GM12874 (cell line): ENCODE measurements around the gene F8.
A peak's percentile ranks its signal among the peaks of the same experiment; 100 is the strongest.

Source experiments
- TF ChIP-seq, protein P1 (sequence below): IDR thresholded peaks from 2 replicates; pipeline ENCODE4 v1.5.1; 2011; ENCODE audit warnings: low read depth, mild to moderate bottlenecking, control low read depth, low read length, moderate library complexity; ENCODE audit not compliant: insufficient read depth

Gene F8

DNA sequence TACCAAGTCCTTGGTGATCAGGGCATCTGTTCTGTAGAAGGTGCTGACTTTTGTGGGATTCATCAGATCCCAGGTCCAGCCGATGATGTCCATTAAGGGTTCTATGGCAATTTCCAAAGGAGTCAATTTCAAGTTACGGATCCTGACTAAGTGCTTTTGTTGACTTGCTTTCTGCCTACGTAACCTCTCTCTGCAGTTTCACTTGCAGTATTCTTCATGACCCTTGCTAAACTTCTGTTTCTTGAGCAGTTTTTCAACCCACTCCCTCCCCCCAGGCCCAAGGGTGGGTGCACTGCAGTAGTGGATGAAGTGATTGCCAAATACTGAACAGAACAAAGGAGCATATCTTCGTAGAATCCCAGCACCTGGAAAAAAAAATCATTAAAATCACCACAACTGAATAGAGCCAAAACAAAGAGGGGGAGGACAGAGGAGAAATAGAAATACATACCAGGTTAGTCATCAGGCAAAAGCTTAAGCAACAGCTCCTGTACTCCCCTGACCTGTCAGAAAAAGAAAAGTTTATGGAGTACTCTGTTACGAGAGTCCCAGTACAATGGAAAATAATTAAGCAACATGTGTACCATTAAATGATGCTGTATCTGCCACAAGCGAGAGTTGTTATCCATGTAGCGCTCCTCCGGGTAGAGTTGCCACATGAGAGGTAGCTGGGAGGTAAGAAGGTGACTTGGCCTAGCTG is 42.7 kb upstream of the F8 start:
- TF ChIP-seq, protein P1, sequence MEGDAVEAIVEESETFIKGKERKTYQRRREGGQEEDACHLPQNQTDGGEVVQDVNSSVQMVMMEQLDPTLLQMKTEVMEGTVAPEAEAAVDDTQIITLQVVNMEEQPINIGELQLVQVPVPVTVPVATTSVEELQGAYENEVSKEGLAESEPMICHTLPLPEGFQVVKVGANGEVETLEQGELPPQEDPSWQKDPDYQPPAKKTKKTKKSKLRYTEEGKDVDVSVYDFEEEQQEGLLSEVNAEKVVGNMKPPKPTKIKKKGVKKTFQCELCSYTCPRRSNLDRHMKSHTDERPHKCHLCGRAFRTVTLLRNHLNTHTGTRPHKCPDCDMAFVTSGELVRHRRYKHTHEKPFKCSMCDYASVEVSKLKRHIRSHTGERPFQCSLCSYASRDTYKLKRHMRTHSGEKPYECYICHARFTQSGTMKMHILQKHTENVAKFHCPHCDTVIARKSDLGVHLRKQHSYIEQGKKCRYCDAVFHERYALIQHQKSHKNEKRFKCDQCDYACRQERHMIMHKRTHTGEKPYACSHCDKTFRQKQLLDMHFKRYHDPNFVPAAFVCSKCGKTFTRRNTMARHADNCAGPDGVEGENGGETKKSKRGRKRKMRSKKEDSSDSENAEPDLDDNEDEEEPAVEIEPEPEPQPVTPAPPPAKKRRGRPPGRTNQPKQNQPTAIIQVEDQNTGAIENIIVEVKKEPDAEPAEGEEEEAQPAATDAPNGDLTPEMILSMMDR, result no peak

DNA sequence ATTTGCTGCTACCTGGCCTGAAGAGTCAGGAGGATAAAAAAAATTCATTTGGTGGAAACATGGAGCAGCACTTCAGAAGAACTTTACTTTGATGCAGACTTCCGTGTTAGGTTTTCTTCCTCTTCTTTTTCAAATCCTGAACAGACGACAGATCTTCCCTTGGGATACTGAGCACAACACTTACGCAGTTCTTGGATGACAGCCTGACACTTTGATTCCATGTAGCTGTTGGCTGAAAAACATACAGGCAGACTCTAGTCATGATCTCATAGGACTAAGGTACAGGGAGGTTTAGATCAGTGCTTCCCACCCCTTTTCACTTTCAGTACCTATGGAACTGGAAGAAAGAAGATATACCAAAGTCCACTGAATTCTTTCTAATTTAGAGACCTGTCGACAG is 39.2 kb upstream of the F8 start:
- TF ChIP-seq, protein P1, result no peak

DNA sequence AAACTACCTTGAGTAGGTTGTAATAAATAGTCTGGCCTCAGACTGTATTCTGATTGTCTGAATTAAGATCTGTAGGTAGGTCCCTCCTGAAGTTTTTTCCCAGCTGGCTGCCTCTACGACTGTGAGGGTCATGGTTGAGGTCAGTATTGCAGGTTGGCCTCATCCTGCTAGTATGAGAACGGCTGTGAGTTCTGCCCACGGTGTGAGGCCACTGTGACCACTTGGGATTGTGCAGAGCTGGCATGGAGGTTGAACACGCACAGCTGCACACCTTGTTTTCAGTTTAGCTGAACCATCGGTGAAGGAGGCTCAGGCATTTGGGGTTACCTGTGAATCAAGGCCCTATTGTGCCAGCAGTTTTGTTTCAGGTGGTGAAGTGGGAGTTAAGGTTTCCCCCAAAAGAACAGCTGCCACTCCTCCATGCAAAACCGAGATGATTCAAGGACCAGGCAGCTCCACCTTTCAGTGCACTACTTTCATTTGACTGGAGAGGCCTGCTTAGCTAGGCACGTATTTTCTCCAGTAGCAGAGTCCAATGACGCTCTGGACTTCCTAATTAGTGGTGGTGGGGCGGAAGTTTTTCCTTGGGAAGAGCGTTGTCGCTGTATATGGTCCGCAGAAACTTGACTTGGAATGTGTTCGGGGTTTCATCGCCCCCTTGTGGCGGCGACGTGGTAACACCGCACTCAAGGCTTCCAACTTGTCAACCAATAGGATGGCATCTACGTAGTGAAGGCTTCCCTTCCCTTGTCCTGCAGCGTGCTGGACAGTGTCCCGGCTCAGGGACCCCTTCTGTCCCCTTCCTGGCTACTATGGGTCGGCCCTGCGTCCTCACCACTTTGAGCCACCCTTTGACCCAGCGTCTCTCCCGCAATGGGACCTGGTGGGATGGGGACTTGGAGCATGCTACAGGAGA is 34.6 kb upstream of the F8 start:
- TF ChIP-seq, protein P1, result peak; percentile 69

DNA sequence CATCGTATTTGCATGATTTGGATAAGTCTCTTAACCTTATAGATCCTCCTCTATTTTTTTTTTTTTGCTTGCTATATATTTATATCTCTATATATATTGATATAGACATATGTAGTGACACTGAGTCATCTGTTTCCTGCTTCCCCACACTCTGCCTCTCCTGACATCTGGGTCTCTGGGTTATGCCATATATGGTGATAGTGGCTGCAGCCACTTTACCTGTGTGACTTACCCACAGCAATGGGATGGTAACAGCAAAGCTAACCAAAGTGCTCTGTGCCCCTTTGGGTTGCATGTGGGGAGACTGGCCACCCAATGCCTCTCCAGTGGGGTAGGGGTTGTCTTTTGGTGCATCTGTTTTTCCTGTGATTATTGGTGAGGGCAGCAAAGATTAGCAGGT is 33.9 kb upstream of the F8 start:
- TF ChIP-seq, protein P1, result no peak

DNA sequence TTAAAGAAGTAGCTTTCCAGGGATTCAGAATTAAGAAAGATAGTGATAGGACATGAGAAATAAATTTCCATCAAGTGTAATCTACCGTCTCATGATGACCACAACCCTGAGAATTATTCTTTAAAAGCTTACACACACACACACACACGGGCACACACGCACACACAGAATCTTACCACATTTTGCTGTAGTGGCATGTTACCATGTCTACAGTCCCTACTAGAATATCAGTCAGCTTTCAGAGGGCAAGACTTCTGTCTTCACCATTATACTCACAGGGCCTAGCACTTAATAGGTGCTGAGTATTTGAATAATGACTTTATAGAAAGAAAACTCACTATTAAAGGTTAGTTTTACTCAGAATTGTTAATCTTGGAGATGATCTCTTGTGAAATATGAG is 33.0 kb upstream of the F8 start:
- TF ChIP-seq, protein P1, result no peak

DNA sequence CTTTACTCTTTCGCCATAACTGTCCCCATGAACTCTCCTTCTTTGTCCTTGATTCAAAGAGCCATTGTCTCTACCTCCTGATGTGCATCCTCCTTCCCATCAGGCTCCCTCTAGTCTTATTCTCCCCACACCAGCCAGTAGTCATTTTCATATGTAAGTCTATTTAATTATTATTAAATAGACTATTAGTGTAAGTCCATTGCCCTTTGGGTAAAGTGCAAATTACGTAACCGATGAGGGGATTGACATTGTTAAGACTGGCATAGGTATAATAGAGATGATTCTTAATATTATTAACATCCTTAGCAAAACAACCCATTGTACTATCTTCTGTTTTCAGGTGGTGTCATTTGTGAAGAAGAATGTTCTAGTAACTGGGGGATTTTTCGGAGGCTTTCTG is 31.7 kb upstream of the F8 start:
- TF ChIP-seq, protein P1, result no peak

DNA sequence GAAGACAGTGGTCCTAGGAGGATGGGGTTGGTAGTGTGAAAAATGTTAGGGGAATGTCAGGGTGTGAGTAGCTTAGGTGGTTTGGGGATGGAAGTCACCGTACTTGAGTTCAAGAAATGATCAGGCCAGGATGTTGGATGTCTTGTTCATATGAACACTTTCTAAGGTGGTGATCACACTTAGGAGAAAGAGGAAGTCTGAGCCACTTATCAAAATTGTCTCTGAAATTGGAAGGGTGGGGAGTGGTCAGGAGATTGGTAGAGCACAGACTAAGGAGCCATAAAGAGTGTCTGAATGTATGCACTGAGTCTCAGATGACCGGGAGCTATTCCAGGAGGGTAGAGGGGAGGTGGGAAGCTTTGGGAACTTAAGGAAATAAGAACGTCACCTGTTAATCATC is 31.1 kb upstream of the F8 start:
- TF ChIP-seq, protein P1, result no peak
